Neural cell (in vitro differentiated cells): ENCODE results near the gene CCNJL. TPM values are rescaled to one million over a fixed set of nuclear protein-coding genes. Genes with fewer than 3 reads are reported as not detected.

Experiments used
- H2AFZ ChIP-seq: fragments of 200-600, 300-800 bp; sonication (generic), shearing (Covaris generic); 2 replicates; pipeline ENCODE4 v1.6.0; 2014; ENCODE audit warnings: low read depth, mild to moderate bottlenecking, antibody characterized with exemption, low read length, moderate library complexity
- H3F3A ChIP-seq: fragments of 200-600 bp; shearing (Covaris generic); 2 replicates; pipeline ENCODE4 v1.6.1; 2016; ENCODE audit warnings: mild to moderate bottlenecking, moderate library complexity, mixed read lengths, antibody characterized with exemption, low read length; ENCODE audit not compliant: insufficient read depth, poor library complexity, severe bottlenecking
- H3K27ac ChIP-seq: fragments of 200-600, 300-800 bp; sonication (generic), shearing (Covaris generic); 2 replicates; pipeline ENCODE4 v1.5.1; 2014; ENCODE audit warnings: mild to moderate bottlenecking, low read length, moderate library complexity
- H3K27me3 ChIP-seq: fragments of 300-800, 200-600 bp; sonication (generic), shearing (Covaris generic); 2 replicates; pipeline ENCODE4 v1.6.0; 2014; ENCODE audit warnings: mild to moderate bottlenecking, low read depth, low read length, moderate library complexity; ENCODE audit not compliant: insufficient read depth
- H3K36me3 ChIP-seq: fragments of 300-800, 200-600 bp; sonication (generic), shearing (Covaris generic); 2 replicates; pipeline ENCODE4 v1.5.1; 2014; ENCODE audit warnings: mild to moderate bottlenecking, antibody characterized with exemption, low read length, moderate library complexity; ENCODE audit not compliant: insufficient read depth
- H3K4me2 ChIP-seq: fragments of 300-800, 200-600 bp; sonication (generic), shearing (Covaris generic); 2 replicates; pipeline ENCODE4 v1.6.0; 2014; ENCODE audit warnings: mild to moderate bottlenecking, low read length
- H3K4me3 ChIP-seq: fragments of 300-800, 200-600 bp; sonication (generic), shearing (Covaris generic); 2 replicates; pipeline ENCODE4 v1.5.1; 2014; ENCODE audit warnings: mild to moderate bottlenecking, low read length, moderate library complexity
- H3K79me2 ChIP-seq: fragments of 200-600 bp; shearing (Covaris generic); replicated peaks from 2 replicates; pipeline ENCODE4 v1.6.0; 2014; ENCODE audit warnings: mild to moderate bottlenecking, low read length, moderate library complexity; ENCODE audit not compliant: insufficient read depth
- H3K9ac ChIP-seq: fragments of 300-800, 200-600 bp; sonication (generic), shearing (Covaris generic); 2 replicates; pipeline ENCODE4 v1.6.1; 2016; ENCODE audit warnings: mild to moderate bottlenecking, low read length, mixed read lengths
- H3K9me2 ChIP-seq: fragments of 200-600 bp; shearing (Covaris generic); 2 replicates; pipeline ENCODE4 v1.6.1; 2016; ENCODE audit warnings: mild to moderate bottlenecking, low read length, mixed read lengths; ENCODE audit not compliant: insufficient read depth
- H3K9me3 ChIP-seq: fragments of 200-600, 300-800 bp; sonication (generic), shearing (Covaris generic); 2 replicates; pipeline ENCODE4 v1.6.1; 2016; ENCODE audit warnings: mild to moderate bottlenecking, mixed run types, low read length, moderate library complexity, mixed read lengths
- H4K20me1 ChIP-seq: fragments of 200-600 bp; shearing (Covaris generic); 2 replicates; pipeline ENCODE4 v1.6.1; 2016; ENCODE audit warnings: mild to moderate bottlenecking, mixed run types; ENCODE audit not compliant: insufficient read depth
- EP300 ChIP-seq: fragments of 450-650 bp; conservative IDR thresholded peaks from 2 replicates; pipeline ENCODE4 v1.6.1; 2014; ENCODE audit warnings: antibody characterized with exemption, mild to moderate bottlenecking, moderate library complexity; ENCODE audit not compliant: poor library complexity, severe bottlenecking
- EZH2 ChIP-seq: fragments of 200-600, 300-800 bp; shearing (Covaris generic), sonication (generic); IDR thresholded peaks from 2 replicates; pipeline ENCODE4 v1.6.1; 2014; ENCODE audit warnings: antibody characterized with exemption, low read length, borderline replicate concordance, mild to moderate bottlenecking; ENCODE audit not compliant: insufficient read depth, poor library complexity, severe bottlenecking
- MXI1 ChIP-seq: fragments of 450-650 bp; conservative IDR thresholded peaks from 2 replicates; pipeline ENCODE4 v1.6.1; 2014; ENCODE audit warnings: antibody characterized with exemption, mild to moderate bottlenecking; ENCODE audit not compliant: poor library complexity, severe bottlenecking
- POLR2AphosphoS5 ChIP-seq: IDR thresholded peaks from 2 replicates; pipeline ENCODE4 v1.6.1; 2012
- RAD21 ChIP-seq: fragments of 450-650 bp; conservative IDR thresholded peaks from 2 replicates; pipeline ENCODE4 v1.6.1; 2014; ENCODE audit warnings: antibody characterized with exemption, mild to moderate bottlenecking, moderate library complexity
- SMC3 ChIP-seq: fragments of 450-650 bp; conservative IDR thresholded peaks from 2 replicates; pipeline ENCODE4 v1.6.1; 2014; ENCODE audit warnings: antibody characterized with exemption, mild to moderate bottlenecking, moderate library complexity; ENCODE audit not compliant: poor library complexity
- TAF1 ChIP-seq: IDR thresholded peaks from 2 replicates; pipeline ENCODE4 v1.6.1; 2012; ENCODE audit warnings: low read depth
- polyA plus RNA-seq: library from polyadenylated mRNA; depleted of rRNA; stranded (reverse); fragments of >200 nt; gene quantifications from 2 replicates; pipeline ENCODE4 v1.2.3, GENCODE V29; 2014
- TF ChIP-seq, protein P1 (sequence below): fragments of 450-650 bp; IDR thresholded peaks from 2 replicates; pipeline ENCODE4 v1.5.1; 2014; ENCODE audit warnings: antibody characterized with exemption, mild to moderate bottlenecking, moderate library complexity; ENCODE audit not compliant: poor library complexity, severe bottlenecking
- TF ChIP-seq, protein P2 (sequence below): IDR thresholded peaks from 2 replicates; pipeline ENCODE4 v1.6.1; 2012; ENCODE audit warnings: borderline replicate concordance

The CCNJL gene
- polyA plus RNA-seq, 1 donor from 2014 or later = 0.84 TPM

DNA sequence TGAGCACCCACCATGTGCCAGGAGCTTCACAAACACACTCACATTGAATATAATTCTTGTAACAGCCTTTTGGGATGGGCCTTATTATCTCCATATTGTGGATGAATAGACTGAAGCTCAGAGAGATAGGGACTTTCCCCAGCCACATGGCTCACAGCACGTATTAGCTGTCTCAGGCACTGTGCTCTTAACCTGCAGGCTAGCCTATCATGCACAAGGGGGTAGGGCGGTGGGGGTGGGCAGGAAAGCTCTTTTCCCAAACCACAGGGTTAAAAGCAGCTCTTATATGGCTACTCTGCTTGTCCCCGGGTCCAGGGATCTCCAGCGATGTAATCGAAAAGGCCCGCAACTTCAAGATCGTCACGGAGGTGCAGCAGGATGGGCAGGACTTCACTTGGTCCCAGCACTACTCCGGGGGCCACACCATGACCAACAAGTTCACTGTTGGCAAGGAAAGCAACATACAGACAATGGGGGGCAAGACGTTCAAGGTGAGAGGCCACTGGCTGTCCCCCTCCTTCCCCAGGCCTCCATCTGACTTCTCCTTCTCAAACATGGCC is 80.5 kb downstream of the CCNJL start:
- Histone ChIP-seq H3K9ac (no peak overlapping the region), H3K4me2 (no peak overlapping the region)

DNA sequence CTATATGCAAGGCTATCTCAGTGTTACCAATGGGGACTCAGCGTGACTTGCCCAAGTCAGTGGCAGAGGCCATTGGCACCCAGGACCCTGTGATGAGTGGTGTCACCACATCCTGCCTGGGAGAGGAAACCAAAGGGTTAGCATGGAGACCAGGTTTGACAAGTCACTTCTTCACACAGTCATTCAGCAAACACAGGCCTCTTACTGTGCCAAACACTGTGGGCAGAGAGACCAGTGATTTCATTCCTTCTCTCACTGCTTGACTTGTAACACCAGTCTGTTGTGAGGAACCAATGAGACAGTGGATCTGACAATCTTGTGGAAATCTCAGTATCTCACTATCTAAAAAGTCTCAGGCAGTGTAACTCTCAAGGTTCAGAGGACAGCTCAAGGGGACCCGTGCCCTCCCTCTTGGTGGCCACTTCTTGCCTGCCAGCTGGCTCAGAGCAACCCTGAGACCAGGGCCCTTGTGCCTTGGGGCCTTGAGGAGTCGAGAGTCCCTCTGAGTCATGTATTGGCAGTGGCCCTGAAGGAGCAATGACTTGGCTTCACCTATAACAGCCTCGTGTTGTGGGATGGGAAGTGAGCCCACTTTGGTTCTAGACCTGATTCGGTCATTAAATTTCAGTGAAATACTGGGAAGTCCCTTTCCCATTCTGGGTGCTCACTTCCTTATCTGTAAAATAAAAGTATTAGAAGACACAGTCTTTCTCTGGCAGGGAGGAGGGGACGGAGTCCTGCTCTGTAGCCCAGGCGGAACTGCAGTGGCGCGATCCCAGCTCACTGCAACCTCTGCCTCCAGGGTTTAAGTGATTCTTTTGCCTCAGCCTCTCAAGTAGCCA is 81.5 kb downstream of the CCNJL start:
- H2AFZ ChIP-seq = no peak overlapping the region
- no peak overlapping the region for H3K4me2 ChIP-seq
- H3K27ac ChIP-seq = no peak overlapping the region
- H3F3A ChIP-seq = no peaks in the 10 kb centered on the region
- no peaks in the 10 kb centered on the region for H4K20me1 ChIP-seq
- no peak overlapping the region for H3K9ac ChIP-seq
- H3K4me3 ChIP-seq = no peak overlapping the region
- H3K9me3 ChIP-seq = no peaks in the 10 kb centered on the region
- no peaks in the 10 kb centered on the region for H3K9me2 ChIP-seq
- no peak for TF ChIP-seq POLR2AphosphoS5
- no peak for TF ChIP-seq MXI1
- TF ChIP-seq EZH2 = no peak
- H3K36me3 ChIP-seq = no peaks in the 10 kb centered on the region
- H3K27me3 ChIP-seq = no peaks in the 10 kb centered on the region
- H3K79me2 ChIP-seq = no peaks in the 10 kb centered on the region

More for the DNA sequence above, 80.5 kb downstream of the CCNJL start:
- TF ChIP-seq MXI1 (no peak), EZH2 (no peak), EP300 (no peak), RAD21 (no peak)
- TF ChIP-seq, protein P1, sequence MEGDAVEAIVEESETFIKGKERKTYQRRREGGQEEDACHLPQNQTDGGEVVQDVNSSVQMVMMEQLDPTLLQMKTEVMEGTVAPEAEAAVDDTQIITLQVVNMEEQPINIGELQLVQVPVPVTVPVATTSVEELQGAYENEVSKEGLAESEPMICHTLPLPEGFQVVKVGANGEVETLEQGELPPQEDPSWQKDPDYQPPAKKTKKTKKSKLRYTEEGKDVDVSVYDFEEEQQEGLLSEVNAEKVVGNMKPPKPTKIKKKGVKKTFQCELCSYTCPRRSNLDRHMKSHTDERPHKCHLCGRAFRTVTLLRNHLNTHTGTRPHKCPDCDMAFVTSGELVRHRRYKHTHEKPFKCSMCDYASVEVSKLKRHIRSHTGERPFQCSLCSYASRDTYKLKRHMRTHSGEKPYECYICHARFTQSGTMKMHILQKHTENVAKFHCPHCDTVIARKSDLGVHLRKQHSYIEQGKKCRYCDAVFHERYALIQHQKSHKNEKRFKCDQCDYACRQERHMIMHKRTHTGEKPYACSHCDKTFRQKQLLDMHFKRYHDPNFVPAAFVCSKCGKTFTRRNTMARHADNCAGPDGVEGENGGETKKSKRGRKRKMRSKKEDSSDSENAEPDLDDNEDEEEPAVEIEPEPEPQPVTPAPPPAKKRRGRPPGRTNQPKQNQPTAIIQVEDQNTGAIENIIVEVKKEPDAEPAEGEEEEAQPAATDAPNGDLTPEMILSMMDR = no peak
- Histone ChIP-seq H3K27ac (no peak overlapping the region), H3K9me2 (no peaks in the 10 kb centered on the region), H3K36me3 (no peaks in the 10 kb centered on the region), H2AFZ (no peak overlapping the region), H4K20me1 (no peaks in the 10 kb centered on the region), H3F3A (no peaks in the 10 kb centered on the region), H3K27me3 (no peaks in the 10 kb centered on the region), H3K9me3 (no peaks in the 10 kb centered on the region), H3K4me3 (no peak overlapping the region), H3K79me2 (no peaks in the 10 kb centered on the region)

DNA sequence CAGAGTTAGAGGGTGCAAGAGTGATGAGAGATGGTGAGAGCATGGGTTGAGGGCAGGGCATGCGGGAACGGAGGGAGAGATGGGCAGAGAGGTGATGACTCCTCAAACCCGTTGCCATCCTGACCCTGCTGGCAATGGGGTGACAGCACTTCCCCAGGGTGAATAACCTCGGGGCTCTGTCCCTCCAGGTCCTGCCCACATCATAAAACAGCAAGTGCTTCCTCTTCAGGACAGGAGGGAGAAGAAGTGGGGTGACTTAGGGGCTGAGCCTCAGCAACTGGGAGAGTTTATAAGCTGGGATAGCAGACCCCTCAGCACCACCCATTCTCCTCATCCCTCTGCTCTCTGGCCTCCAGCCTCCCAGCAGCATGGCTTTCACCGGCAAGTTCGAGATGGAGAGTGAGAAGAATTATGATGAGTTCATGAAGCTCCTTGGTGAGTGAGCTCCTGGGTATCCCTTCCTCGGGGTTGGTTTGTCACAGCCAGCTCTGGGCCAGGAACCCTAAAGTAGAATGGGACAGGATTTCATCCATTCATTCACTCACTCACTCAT is 83.1 kb downstream of the CCNJL start, which contains the start of gene FABP6:
Gene FABP6, plus strand, starts transcription at position 317 of the 553 bp plus-strand sequence. Its CDS starts 52 bp downstream, at position 369.
- Histone ChIP-seq H3K9ac (no peak within 1 kb of the TSS), H3K27me3 (no peaks in the 10 kb centered on the region), H3K4me2 (no peak within 1 kb of the TSS), H3K79me2 (no peaks in the 10 kb centered on the region), H3K36me3 (no peaks in the 10 kb centered on the region), H3K4me3 (no peak within 1 kb of the TSS), H2AFZ (no peak within 1 kb of the TSS), H3K9me2 (no peaks in the 10 kb centered on the region), H3K9me3 (no peaks in the 10 kb centered on the region), H4K20me1 (no peaks in the 10 kb centered on the region), H3K27ac (no peak within 1 kb of the TSS), H3F3A (no peaks in the 10 kb centered on the region)
- no peak for TF ChIP-seq EP300
- no peak for TF ChIP-seq TAF1
- TF ChIP-seq, protein P1 = no peak
- TF ChIP-seq EZH2 = no peak
- TF ChIP-seq RAD21 = no peak
- no peak for TF ChIP-seq MXI1
- no peak for TF ChIP-seq SMC3
- no peak for TF ChIP-seq POLR2AphosphoS5
- TF ChIP-seq, protein P2, sequence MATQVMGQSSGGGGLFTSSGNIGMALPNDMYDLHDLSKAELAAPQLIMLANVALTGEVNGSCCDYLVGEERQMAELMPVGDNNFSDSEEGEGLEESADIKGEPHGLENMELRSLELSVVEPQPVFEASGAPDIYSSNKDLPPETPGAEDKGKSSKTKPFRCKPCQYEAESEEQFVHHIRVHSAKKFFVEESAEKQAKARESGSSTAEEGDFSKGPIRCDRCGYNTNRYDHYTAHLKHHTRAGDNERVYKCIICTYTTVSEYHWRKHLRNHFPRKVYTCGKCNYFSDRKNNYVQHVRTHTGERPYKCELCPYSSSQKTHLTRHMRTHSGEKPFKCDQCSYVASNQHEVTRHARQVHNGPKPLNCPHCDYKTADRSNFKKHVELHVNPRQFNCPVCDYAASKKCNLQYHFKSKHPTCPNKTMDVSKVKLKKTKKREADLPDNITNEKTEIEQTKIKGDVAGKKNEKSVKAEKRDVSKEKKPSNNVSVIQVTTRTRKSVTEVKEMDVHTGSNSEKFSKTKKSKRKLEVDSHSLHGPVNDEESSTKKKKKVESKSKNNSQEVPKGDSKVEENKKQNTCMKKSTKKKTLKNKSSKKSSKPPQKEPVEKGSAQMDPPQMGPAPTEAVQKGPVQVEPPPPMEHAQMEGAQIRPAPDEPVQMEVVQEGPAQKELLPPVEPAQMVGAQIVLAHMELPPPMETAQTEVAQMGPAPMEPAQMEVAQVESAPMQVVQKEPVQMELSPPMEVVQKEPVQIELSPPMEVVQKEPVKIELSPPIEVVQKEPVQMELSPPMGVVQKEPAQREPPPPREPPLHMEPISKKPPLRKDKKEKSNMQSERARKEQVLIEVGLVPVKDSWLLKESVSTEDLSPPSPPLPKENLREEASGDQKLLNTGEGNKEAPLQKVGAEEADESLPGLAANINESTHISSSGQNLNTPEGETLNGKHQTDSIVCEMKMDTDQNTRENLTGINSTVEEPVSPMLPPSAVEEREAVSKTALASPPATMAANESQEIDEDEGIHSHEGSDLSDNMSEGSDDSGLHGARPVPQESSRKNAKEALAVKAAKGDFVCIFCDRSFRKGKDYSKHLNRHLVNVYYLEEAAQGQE = no peak
